ENCODE results near the gene KRTCAP3. TPM values are rescaled to one million over a fixed set of nuclear protein-coding genes. Genes with fewer than 3 reads are reported as not detected.

The KRTCAP3 gene
- total RNA-seq, 2 experiments from 2014 or later = 12.2 to 13.9 TPM

DNA sequence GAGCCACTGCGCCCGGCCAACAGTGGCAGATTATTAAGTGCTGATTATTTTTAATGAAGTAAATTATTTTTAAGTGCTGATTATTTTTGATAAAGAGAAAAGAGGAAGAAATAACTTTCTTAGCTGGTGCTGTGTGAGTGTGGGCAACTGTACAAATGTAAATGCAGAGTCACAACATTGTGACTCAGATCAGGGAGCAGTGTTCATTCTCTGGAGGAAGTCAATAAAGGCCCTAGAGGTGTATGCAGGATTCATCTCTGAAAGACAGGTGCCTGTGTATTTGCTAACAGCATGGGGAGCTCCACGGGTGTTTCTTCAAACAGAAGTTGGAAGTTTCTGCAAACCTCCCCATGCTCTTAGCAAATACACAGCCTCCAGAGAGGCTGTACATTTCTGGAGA, 6.2 kb downstream of the KRTCAP3 start:
- POLR2A ChIA-PET = interaction anchor here (1.4 kb wide), 1 partner anchor 9 kb away, joined by 3 read pairs; no protein-coding TSS in a partner anchor
- H3K4me1 Mint-ChIP-seq = peaks cover 10% of the 10 kb centered on the region
- H3K9me3 Mint-ChIP-seq = no peaks in the 10 kb centered on the region
- no peak overlapping the region for H3K4me3 Mint-ChIP-seq
- no peak for DNase-seq
- H3K36me3 Mint-ChIP-seq = peaks cover 1% of the 10 kb centered on the region
- no peak for ATAC-seq (ENCODE audit: low read depth)
- H3K27me3 Mint-ChIP-seq = no peaks in the 10 kb centered on the region
- no peak overlapping the region for H3K27ac Mint-ChIP-seq

DNA sequence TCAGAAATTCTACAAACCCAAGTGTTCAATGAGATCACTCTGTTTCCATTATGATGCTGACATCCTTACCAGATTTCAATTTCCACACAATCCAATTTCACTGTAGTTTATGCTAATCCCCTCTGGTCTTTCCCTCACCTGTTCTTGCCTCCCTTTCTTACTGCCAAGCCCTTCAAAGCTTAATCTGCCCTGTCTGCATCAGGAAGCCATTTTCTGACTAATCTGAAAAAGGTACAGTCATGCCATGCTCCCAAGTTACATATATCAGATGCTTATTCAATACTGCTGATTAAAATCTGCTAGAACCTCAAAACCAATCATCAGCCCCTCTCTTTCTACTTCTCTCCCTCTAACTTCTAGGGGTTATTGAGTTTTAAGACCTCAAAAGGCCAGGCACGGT, 8.9 kb downstream of the KRTCAP3 start:
- H3K4me3 Mint-ChIP-seq = no peak overlapping the region
- peaks cover 1% of the 10 kb centered on the region for H3K36me3 Mint-ChIP-seq
- H3K4me1 Mint-ChIP-seq = peaks cover under 1% of the 10 kb centered on the region
- POLR2A ChIA-PET = no interaction called here
- H3K27me3 Mint-ChIP-seq = no peaks in the 10 kb centered on the region
- DNase-seq = no peak
- H3K27ac Mint-ChIP-seq = no peak overlapping the region
- H3K9me3 Mint-ChIP-seq = no peaks in the 10 kb centered on the region
- no peak for ATAC-seq (ENCODE audit: low read depth)

- Mint-ChIP-seq H3K4me3 (no peak overlapping the region), H3K4me1 (no peaks in the 10 kb centered on the region), H3K36me3 (peaks cover 4% of the 10 kb centered on the region), H3K27me3 (no peaks in the 10 kb centered on the region), H3K9me3 (no peaks in the 10 kb centered on the region), H3K27ac (no peak overlapping the region)
- POLR2A ChIA-PET = interaction anchor here (0.9 kb wide), 1 partner anchor 26 kb away, joined by 3 read pairs; the partner anchor contains the start of gene NRBP1
- ATAC-seq (ENCODE audit: low read depth) (no peak), DNase-seq (no peak)
These were observed 11.8 kb downstream of the KRTCAP3 start for GRCh38 chr2:27453968-27454367.

DNA sequence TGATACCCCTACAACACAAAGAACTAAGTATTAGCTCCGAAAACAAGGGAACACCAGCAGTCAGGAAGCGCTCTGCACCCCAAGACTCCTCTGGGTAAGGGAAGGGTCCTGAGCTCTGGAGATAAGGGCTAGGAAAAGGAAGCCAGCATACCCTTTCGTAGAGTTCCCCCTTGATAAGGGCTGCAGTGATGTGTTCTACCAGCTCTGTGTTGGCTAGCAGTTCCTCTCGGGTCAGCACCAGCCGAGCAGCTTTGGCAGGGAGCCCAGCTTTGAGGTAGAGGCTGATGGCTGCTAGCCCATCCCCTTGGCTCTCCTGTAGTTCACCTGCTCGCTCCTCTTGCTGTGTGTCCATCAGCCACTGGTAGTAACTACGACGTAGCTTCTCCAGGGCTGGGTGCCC, 18.9 kb downstream of the KRTCAP3 start:
- POLR2A ChIA-PET = no interaction called here
- Mint-ChIP-seq H3K9me3 (no peaks in the 10 kb centered on the region), H3K27ac (no peak overlapping the region), H3K36me3 (peaks cover 4% of the 10 kb centered on the region), H3K4me3 (no peak overlapping the region), H3K27me3 (no peaks in the 10 kb centered on the region), H3K4me1 (no peaks in the 10 kb centered on the region)
- ATAC-seq (ENCODE audit: low read depth) (no peak), DNase-seq (no peak)

DNA sequence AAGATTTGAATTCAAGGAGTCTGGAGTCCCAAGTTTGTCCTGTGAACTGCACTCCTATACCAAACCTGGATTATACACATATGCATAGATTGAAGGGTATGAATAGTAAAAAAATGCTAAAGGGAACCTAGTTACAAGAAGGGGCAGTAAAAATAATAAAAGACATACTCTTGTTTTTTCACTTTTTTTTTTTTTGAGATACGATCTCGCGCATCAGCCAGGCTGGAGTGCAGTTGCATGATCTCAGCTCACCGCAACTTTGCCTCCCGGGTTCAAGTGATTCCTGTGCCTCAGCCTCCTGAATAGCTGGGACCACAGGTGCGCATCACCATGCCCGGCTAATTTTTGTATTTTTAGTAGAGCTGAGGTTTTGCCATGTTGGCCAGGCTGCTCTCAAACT, 22.3 kb downstream of the KRTCAP3 start:
- POLR2A ChIA-PET = no interaction called here
- H3K27me3 Mint-ChIP-seq = no peaks in the 10 kb centered on the region
- H3K27ac Mint-ChIP-seq = no peak overlapping the region
- no peak overlapping the region for H3K4me3 Mint-ChIP-seq
- ATAC-seq (ENCODE audit: low read depth) (no peak), DNase-seq (no peak)
- no peaks in the 10 kb centered on the region for H3K9me3 Mint-ChIP-seq
- H3K4me1 Mint-ChIP-seq = no peaks in the 10 kb centered on the region
- peaks cover 2% of the 10 kb centered on the region for H3K36me3 Mint-ChIP-seq

- H3K9me3 Mint-ChIP-seq = no peaks in the 10 kb centered on the region
- peaks cover 2% of the 10 kb centered on the region for H3K4me1 Mint-ChIP-seq
- no peak overlapping the region for H3K27ac Mint-ChIP-seq
- DNase-seq (no peak), ATAC-seq (ENCODE audit: low read depth) (no peak)
- POLR2A ChIA-PET = no interaction called here
- no peaks in the 10 kb centered on the region for H3K27me3 Mint-ChIP-seq
- peaks cover 8% of the 10 kb centered on the region for H3K36me3 Mint-ChIP-seq
- H3K4me3 Mint-ChIP-seq = no peak overlapping the region
These were observed 29.8 kb downstream of the KRTCAP3 start for GRCh38 chr2:27471961-27472360.

DNA sequence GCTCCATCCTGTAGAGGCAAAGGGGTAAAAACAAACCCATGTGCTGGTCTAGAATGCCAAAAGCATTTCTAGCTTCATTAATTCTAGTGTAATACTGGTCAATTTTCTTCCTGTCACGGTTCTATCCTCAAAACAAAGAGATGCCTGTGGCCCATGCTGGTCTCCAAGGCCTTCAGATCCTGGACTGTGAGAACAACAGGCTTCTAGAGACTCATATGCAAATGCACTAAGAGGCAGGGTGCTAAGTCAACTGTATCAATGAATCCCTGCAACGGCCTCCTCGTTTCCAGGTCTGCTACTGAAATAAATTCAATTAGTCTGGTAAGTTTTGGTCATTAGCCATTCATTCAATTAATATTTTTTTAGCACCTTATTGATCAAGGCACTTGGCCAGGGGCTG, 43.3 kb downstream of the KRTCAP3 start:
- POLR2A ChIA-PET = no interaction called here
- H3K9me3 Mint-ChIP-seq = no peaks in the 10 kb centered on the region

DNA sequence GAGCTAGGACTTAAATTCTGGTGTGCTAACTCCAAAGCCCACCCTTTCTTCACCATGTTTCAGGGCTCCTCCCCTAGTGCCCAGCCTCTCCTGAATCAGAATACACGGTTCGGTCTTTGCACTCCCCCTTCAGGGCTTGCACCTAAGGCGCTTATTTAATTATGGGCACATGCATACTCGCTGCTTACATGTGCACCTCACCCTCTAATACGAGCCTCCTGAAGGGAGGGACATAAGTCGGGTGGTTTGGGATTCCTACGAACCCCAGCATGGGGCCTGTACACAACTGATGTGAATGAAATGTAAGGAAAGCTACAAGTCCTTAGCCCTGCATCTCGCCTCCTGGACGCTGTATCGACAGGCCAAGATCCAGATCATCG, 46.9 kb downstream of the KRTCAP3 start:
- ATAC-seq (ENCODE audit: low read depth) (peak; percentile 0), DNase-seq (no peak)
- H3K4me1 Mint-ChIP-seq = peaks cover 20% of the 10 kb centered on the region
- H3K27me3 Mint-ChIP-seq = peaks cover 10% of the 10 kb centered on the region
- no peaks in the 10 kb centered on the region for H3K9me3 Mint-ChIP-seq
- H3K4me3 Mint-ChIP-seq = peak overlapping the region; percentile 88
- H3K27ac Mint-ChIP-seq = peak overlapping the region; percentile 82
- POLR2A ChIA-PET = interaction anchor here (1.6 kb wide), 1 partner anchor 79 kb away, joined by 4 read pairs; the partner anchor contains the start of gene PPM1G
- no peaks in the 10 kb centered on the region for H3K36me3 Mint-ChIP-seq

More for the DNA sequence above, 43.3 kb downstream of the KRTCAP3 start:
- Mint-ChIP-seq H3K27me3 (no peaks in the 10 kb centered on the region), H3K4me3 (no peak overlapping the region), H3K36me3 (no peaks in the 10 kb centered on the region), H3K27ac (no peak overlapping the region), H3K4me1 (peaks cover 12% of the 10 kb centered on the region)
- DNase-seq (no peak), ATAC-seq (ENCODE audit: low read depth) (no peak)

DNA sequence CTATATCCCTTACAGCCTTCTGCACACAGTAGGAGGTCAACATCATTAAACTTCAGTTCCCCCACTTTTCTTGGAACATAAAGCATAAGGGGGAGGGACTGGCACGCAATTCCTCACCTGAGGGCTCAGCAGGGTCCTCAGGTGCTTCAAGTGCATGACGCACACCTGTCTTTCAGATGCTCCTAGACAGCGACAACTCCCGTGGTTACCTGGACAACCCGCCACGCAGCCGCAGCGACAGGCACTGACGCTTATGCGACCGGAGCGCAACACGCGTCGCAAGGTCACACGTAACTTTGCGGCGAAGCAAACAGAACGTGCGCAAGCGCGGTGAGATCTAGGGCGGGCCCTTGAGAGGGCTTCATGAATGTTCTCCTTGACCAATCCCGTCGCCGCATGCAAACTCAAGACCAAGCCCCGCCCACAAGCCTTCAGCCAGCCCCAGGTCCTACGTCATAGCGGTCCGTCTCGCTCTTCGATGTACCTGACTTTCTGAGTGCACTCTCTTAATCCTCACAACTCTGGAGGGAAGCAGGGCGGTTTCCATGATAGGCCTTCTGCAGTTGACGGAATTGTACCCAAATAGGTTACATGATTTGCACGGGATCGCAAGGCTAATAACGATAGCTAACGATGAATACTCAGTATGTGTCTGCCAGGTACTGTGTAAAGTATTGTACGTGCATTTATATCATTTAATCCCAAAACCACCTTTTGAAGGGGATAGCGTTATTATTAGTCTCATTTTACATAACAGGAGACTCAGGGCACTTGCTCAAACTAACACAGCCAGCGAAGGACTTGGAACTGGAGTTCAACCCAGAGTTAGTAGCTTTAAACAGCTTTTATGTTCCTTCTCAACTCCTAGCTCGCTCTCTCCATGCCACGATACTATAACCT, 47.6 kb downstream of the KRTCAP3 start, which contains the start of gene IFT172:
Gene IFT172, minus strand, starts transcription at position 246 of the 900 bp plus-strand sequence. Its CDS starts 90 bp downstream, at position 156.
- peak within 1 kb of the TSS; percentile 88 for H3K4me3 Mint-ChIP-seq
- peaks cover 20% of the 10 kb centered on the region for H3K4me1 Mint-ChIP-seq
- DNase-seq (peak; percentile 95), ATAC-seq (ENCODE audit: low read depth) (peak; percentile 95)
- H3K9me3 Mint-ChIP-seq = no peaks in the 10 kb centered on the region
- H3K27me3 Mint-ChIP-seq = peaks cover 14% of the 10 kb centered on the region
- H3K27ac Mint-ChIP-seq = peak within 1 kb of the TSS; percentile 82
- POLR2A ChIA-PET = interaction anchor here (0.8 to 1.6 kb wide), 2 partner anchors 10 to 80 kb away, joined by 3 to 4 read pairs; partner anchors contain the start of gene PPM1G
- H3K36me3 Mint-ChIP-seq = no peaks in the 10 kb centered on the region

DNA sequence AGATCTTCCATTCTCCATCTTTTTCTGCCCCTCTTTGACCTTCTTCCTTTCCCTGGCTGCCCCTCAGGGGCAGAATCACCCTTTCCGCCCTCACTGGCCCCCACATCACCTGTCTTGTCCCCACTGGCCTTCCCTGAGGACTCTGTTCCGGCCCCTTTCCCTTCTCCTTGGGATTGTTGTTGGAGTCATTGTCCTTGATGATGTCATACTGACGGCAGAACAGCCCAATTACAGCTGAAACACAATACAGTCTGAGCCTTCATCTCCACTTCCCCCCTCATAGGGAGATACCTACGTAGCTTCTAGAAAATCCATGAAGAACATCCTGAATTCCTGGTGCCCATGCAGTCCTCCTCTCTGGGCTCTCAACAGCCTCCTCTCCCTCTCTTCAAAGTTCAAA, 50.4 kb downstream of the KRTCAP3 start:
- Mint-ChIP-seq H3K36me3 (no peaks in the 10 kb centered on the region), H3K27me3 (peaks cover 39% of the 10 kb centered on the region), H3K4me1 (peaks cover 25% of the 10 kb centered on the region), H3K9me3 (no peaks in the 10 kb centered on the region), H3K4me3 (no peak overlapping the region), H3K27ac (no peak overlapping the region)
- ATAC-seq (ENCODE audit: low read depth) (no peak), DNase-seq (no peak)
- POLR2A ChIA-PET = no interaction called here

GRCh38 chr2:27493948-27494283, 51.7 kb downstream of the KRTCAP3 start:
- H3K36me3 Mint-ChIP-seq = no peaks in the 10 kb centered on the region
- POLR2A ChIA-PET = no interaction called here
- no peaks in the 10 kb centered on the region for H3K9me3 Mint-ChIP-seq
- peaks cover 50% of the 10 kb centered on the region for H3K27me3 Mint-ChIP-seq
- no peak for ATAC-seq (ENCODE audit: low read depth)
- peak overlapping the region; percentile 17 for H3K4me3 Mint-ChIP-seq
- no peak overlapping the region for H3K27ac Mint-ChIP-seq
- DNase-seq = no peak
- peaks cover 22% of the 10 kb centered on the region for H3K4me1 Mint-ChIP-seq

Other genes with a start within 250 kb of the KRTCAP3 start
- 10 to 100 TPM; 74.9 to 84.6 TPM for gene ATRAID, start 230.3 kb upstream of the KRTCAP3 start, total RNA-seq
- gene SLC5A6, start 230.1 kb upstream of the KRTCAP3 start, total RNA-seq = 10 to 100 TPM; 31.6 to 32.2 TPM
- 10 to 100 TPM; 60.1 to 60.4 TPM for gene CAD, start 225.0 kb upstream of the KRTCAP3 start, total RNA-seq
- gene SLC30A3, start 179.3 kb upstream of the KRTCAP3 start, total RNA-seq = under 1 TPM; 0.34 to 0.64 TPM
- gene DNAJC5G, start 166.9 kb upstream of the KRTCAP3 start, total RNA-seq = not detected
- gene TRIM54, start 160.0 kb upstream of the KRTCAP3 start, total RNA-seq = under 1 TPM in 1 of 2 experiments, not detected in 1; 0.19 TPM
- gene UCN, start 133.9 kb upstream of the KRTCAP3 start, total RNA-seq = 1 to 10 TPM; 3.7 to 5.1 TPM
- gene MPV17, start 119.3 kb upstream of the KRTCAP3 start, total RNA-seq = 100 to 1,000 TPM in 1 of 2 experiments, 10 to 100 TPM in 1; 93.4 to 100 TPM
- gene GTF3C2, start 85.6 kb upstream of the KRTCAP3 start, total RNA-seq = 10 to 100 TPM; 66.4 to 70.8 TPM
- gene EIF2B4, start 72.0 kb upstream of the KRTCAP3 start, total RNA-seq = 10 to 100 TPM; 38.3 to 39.2 TPM
- gene SNX17, start 71.8 kb upstream of the KRTCAP3 start, total RNA-seq = 100 to 1,000 TPM; 113 to 116 TPM
- gene ZNF513, start 61.6 kb upstream of the KRTCAP3 start, total RNA-seq = 10 to 100 TPM; 16.4 to 18.6 TPM
- 10 to 100 TPM; 90.1 to 91.3 TPM for gene PPM1G, start 32.8 kb upstream of the KRTCAP3 start, total RNA-seq
- gene NRBP1, start 13.8 kb upstream of the KRTCAP3 start, total RNA-seq = 10 to 100 TPM; 92.2 to 92.5 TPM
- 10 to 100 TPM; 17.9 to 18.8 TPM for gene IFT172, start 47.4 kb downstream of the KRTCAP3 start, total RNA-seq
- gene FNDC4, start 52.8 kb downstream of the KRTCAP3 start, total RNA-seq = not detected
- gene GCKR, start 54.5 kb downstream of the KRTCAP3 start, total RNA-seq = not detected
- 10 to 100 TPM; 55.0 to 56.6 TPM for gene ZNF512, start 140.7 kb downstream of the KRTCAP3 start, total RNA-seq
- gene CCDC121, start 186.6 kb downstream of the KRTCAP3 start, total RNA-seq = 1 to 10 TPM; 1.1 to 1.6 TPM
- gene GPN1, start 186.7 kb downstream of the KRTCAP3 start, total RNA-seq = 10 to 100 TPM; 32.7 to 37.4 TPM
- gene SUPT7L, start 221.2 kb downstream of the KRTCAP3 start, total RNA-seq = 10 to 100 TPM; 42.8 to 43.4 TPM
- 10 to 100 TPM; 25.1 to 27.4 TPM for gene SLC4A1AP, start 221.5 kb downstream of the KRTCAP3 start, total RNA-seq